ENCODE data around the gene TEX19.
A peak's percentile ranks its signal among the peaks of the same experiment; 100 is the strongest.

The TEX19 gene

GRCh38 chr17:82380860-82381702, 22.0 kb downstream of the TEX19 start:
- TF ChIP-seq TCF12 (IDR thresholded peaks at IDR 0.05; ENCODE audit: low read depth) (no peak), MAX (IDR thresholded peaks at IDR 0.05) (no peak), CEBPB (IDR thresholded peaks at IDR 0.05) (no peak), NFIC (IDR thresholded peaks at IDR 0.05) (no peak), ZBTB7A (IDR thresholded peaks at IDR 0.05; ENCODE audit: low read depth) (no peak), USF1 (IDR thresholded peaks at IDR 0.05) (no peak), TAF1 (IDR thresholded peaks at IDR 0.05; ENCODE audit: low read depth) (no peak)

- no peak for TF ChIP-seq TEAD4 (IDR thresholded peaks at IDR 0.05)
- 0 out of 2 replicates have a peak, but pooled peaks have one; percentile 38 for TF ChIP-seq ZBTB7A (IDR thresholded peaks at IDR 0.05; ENCODE audit: low read depth)
- TF ChIP-seq NFIC (IDR thresholded peaks at IDR 0.05), result no peak
Observed at GRCh38 chr17:82382933-82383255, 23.8 kb downstream of the TEX19 start.

- no peak for TF ChIP-seq MAX (IDR thresholded peaks at IDR 0.05)
Observed at GRCh38 chr17:82383411-82383810, 24.4 kb downstream of the TEX19 start.

- no peak for TF ChIP-seq RAD21 (IDR thresholded peaks at IDR 0.05; ENCODE audit: low read depth)
- TF ChIP-seq EP300 (IDR thresholded peaks at IDR 0.05; ENCODE audit: borderline replicate concordance), result peak; percentile 82; the same call in 1 of the 2 replicates
- peak; percentile 76 for TF ChIP-seq TEAD4 (IDR thresholded peaks at IDR 0.05)
- TF ChIP-seq TCF12 (IDR thresholded peaks at IDR 0.05; ENCODE audit: low read depth), result peak; percentile 56
- TF ChIP-seq NFIC (IDR thresholded peaks at IDR 0.05), result peak; percentile 85
- TF ChIP-seq YY1 (IDR thresholded peaks at IDR 0.05; ENCODE audit: low read depth), result no peak
- no peak for TF ChIP-seq CEBPB (IDR thresholded peaks at IDR 0.05)
- no peak; the same call in 1 of the 2 replicates for TF ChIP-seq FOXM1 (IDR thresholded peaks at IDR 0.05; ENCODE audit: borderline replicate concordance, low read depth)
- peak; percentile 69 for TF ChIP-seq ZBTB7A (IDR thresholded peaks at IDR 0.05; ENCODE audit: low read depth)
Observed at GRCh38 chr17:82384051-82384729, 25.1 kb downstream of the TEX19 start.

GRCh38 chr17:82384730-82385481, 25.9 kb downstream of the TEX19 start:
- peak; percentile 98 for TF ChIP-seq EP300 (IDR thresholded peaks at IDR 0.05; ENCODE audit: borderline replicate concordance)
- TF ChIP-seq CREB1 (IDR thresholded peaks at IDR 0.05; ENCODE audit: low read depth), result no peak
- peak; percentile 89 for TF ChIP-seq TEAD4 (IDR thresholded peaks at IDR 0.05)
- TF ChIP-seq TAF1 (IDR thresholded peaks at IDR 0.05; ENCODE audit: low read depth), result 0 out of 2 replicates have a peak, but pooled peaks have one; percentile 23
- peak; percentile 72 for TF ChIP-seq RAD21 (IDR thresholded peaks at IDR 0.05; ENCODE audit: low read depth)
- TF ChIP-seq REST (IDR thresholded peaks at IDR 0.05; ENCODE audit: low read depth), result peak; percentile 32
- TF ChIP-seq USF1 (IDR thresholded peaks at IDR 0.05), result peak; percentile 41
- peak; percentile 100 for TF ChIP-seq TCF12 (IDR thresholded peaks at IDR 0.05; ENCODE audit: low read depth)
- TF ChIP-seq EGR1 (IDR thresholded peaks at IDR 0.05), result peak; percentile 16
- peak; percentile 98 for TF ChIP-seq NFIC (IDR thresholded peaks at IDR 0.05)
- peak; percentile 97 for TF ChIP-seq FOXM1 (IDR thresholded peaks at IDR 0.05; ENCODE audit: borderline replicate concordance, low read depth)
- peak; percentile 83 for TF ChIP-seq ZBTB7A (IDR thresholded peaks at IDR 0.05; ENCODE audit: low read depth)
- no peak for TF ChIP-seq CEBPB (IDR thresholded peaks at IDR 0.05)
- peak; percentile 13; the same call in 1 of the 2 replicates for TF ChIP-seq YY1 (IDR thresholded peaks at IDR 0.05; ENCODE audit: low read depth)
- TF ChIP-seq MAX (IDR thresholded peaks at IDR 0.05), result peak; percentile 75; the same call in 1 of the 2 replicates

- TF ChIP-seq NFIC (IDR thresholded peaks at IDR 0.05) (peak; percentile 31; the same call in 1 of the 2 replicates), YY1 (IDR thresholded peaks at IDR 0.05; ENCODE audit: low read depth) (no peak), USF1 (IDR thresholded peaks at IDR 0.05) (no peak), CREB1 (IDR thresholded peaks at IDR 0.05; ENCODE audit: low read depth) (no peak), TEAD4 (IDR thresholded peaks at IDR 0.05) (peak; percentile 17; the same call in 1 of the 2 replicates), MAX (IDR thresholded peaks at IDR 0.05) (no peak), REST (IDR thresholded peaks at IDR 0.05; ENCODE audit: low read depth) (no peak), CEBPB (IDR thresholded peaks at IDR 0.05) (no peak), TCF12 (IDR thresholded peaks at IDR 0.05; ENCODE audit: low read depth) (no peak), FOXM1 (IDR thresholded peaks at IDR 0.05; ENCODE audit: borderline replicate concordance, low read depth) (no peak)
Observed at GRCh38 chr17:82385559-82386254, 26.7 kb downstream of the TEX19 start.

Data from Ishikawa (cell line).